Dermis microvascular lymphatic vessel endothelial cell (primary cell): ENCODE results near the gene LEP. TPM values are rescaled to one million over a fixed set of nuclear protein-coding genes. Genes with fewer than 3 reads are reported as not detected.
"Not testable (repeated sequence)": the region's sequence is repeated elsewhere in the genome, so short reads cannot be mapped to it uniquely, and the experiment has no call there.

Experiments used
- DNase-seq, 2 donors: peaks; one replicate each; pipeline versions ENCODE4 v3.0.0 to v3.0.0-alpha.2; 2010; ENCODE audit warnings: low read depth in 2 of 2
- total RNA-seq: library from RNA; depleted of rRNA; stranded (reverse); fragments of >200 nt; gene quantifications from 2 replicates; pipeline ENCODE4 v1.2.1, GENCODE V29; 2014

Gene LEP
- total RNA-seq, 1 donor from 2014 or later, result not detected

DNA sequence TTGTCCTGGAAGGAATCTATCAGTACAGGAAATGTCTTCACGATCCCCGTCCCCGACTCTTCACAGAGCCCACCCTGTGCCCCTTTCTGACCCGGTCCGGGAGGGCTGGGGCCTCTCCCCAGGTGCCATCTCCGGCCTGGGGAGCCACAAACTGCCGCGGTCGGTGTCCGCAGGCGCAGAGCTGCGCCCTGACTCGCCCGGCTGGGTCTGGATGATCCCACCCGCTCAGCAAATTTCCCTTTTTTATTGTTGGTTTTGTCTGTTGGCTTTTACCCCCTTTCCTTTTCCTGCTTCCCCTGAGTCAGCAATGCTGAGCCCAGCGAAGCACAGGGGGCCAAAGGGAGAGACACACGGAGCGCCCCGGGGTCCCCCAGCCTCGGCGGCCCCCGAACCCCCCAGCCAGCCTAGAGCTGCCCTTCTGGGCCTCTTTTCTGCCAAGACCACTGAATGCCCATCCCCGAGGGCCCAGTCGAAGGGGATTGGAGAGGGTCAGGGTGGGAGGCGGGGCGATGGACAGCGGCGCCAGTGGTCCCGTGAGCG is 30.9 kb downstream of the LEP start:
- DNase-seq, result no peak

- no peak for DNase-seq
Observed at GRCh38 chr7:128274246-128274883, 33.3 kb downstream of the LEP start.

GRCh38 chr7:128274884-128275603 is 34.0 kb downstream of the LEP start:
- DNase-seq, result no peak

- DNase-seq, result no peak
Observed at GRCh38 chr7:128275681-128276080, 34.6 kb downstream of the LEP start.

DNA sequence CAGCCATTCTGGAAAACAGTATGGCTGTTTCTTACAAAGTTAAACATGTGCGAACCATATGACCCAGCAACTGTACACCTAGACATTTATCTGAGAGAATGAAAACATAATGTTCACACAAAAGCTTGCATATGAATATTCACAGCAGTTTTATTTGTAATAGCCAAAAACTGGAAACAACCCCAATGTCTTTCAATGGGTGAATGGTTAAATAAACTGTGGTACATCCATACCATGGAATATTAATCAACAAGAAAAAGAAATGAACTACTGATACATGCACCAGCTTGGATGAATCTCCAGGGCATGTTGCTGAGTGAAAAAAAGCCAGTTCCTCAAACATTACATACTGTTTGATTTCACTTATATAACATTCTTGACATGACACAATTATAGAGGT is 37.3 kb downstream of the LEP start:
- DNase-seq, result no peak

DNA sequence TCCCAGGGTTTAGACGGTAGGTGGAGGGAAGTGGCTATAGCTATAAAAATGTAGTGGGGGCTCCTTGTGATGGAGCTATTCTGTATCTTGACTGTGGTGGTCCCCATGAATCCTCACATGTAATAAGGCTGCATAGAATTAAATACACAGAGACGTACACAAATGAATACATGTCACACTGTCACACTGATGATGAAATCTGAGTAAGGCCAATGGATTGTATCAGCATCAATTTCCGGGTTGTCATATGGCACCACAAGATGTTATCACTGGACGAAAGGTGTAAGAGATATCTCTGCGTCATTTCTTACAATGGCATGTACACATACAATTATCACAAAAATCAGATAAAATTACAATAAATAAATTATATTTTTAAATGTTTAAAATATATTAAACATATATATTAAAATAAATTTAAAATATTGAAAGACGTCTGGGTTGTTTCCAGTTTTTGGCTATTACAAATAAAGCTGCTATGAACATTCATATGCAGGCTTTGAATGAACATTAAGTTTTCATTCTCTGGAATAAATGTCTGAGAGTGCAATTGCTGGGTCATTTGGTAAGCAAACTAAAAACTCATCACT is 38.1 kb downstream of the LEP start:
- no peak for DNase-seq

GRCh38 chr7:128280451-128280850 is 39.4 kb downstream of the LEP start:
- not testable (repeated sequence) for DNase-seq

GRCh38 chr7:128281605-128282380 is 40.7 kb downstream of the LEP start:
- peak in 1 of 2 donors; percentile 5 for DNase-seq

DNA sequence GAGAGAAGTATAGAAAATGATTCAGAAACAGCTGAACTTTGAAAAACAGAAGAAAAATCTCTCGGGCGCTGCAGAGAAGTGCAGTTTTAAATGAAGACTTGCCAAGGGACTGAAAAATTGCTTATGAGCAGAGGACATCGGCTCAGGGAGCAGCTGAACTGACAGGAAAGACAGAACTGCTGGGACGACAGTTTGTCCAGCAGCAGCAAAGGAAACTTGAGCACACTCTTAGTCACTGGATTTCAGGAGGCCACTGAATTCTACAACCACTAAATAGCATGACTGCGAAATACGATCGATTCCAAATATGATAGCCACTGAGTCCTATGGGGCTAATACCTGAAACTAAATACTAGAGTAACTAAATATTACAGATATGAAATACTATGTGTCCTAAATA is 43.0 kb downstream of the LEP start:
- no peak for DNase-seq

GRCh38 chr7:128287556-128287955 is 46.5 kb downstream of the LEP start:
- DNase-seq, result no peak

GRCh38 chr7:128298004-128298403 is 56.9 kb downstream of the LEP start:
- DNase-seq, result not testable (repeated sequence)

- DNase-seq, result no peak
Observed at GRCh38 chr7:128299109-128299607, 58.1 kb downstream of the LEP start.

GRCh38 chr7:128302139-128302538 is 61.1 kb downstream of the LEP start:
- DNase-seq, result no peak

- DNase-seq, result no peak
Observed at GRCh38 chr7:128303133-128303532, 62.1 kb downstream of the LEP start.

GRCh38 chr7:128303643-128304042 is 62.6 kb downstream of the LEP start:
- no peak for DNase-seq

DNA sequence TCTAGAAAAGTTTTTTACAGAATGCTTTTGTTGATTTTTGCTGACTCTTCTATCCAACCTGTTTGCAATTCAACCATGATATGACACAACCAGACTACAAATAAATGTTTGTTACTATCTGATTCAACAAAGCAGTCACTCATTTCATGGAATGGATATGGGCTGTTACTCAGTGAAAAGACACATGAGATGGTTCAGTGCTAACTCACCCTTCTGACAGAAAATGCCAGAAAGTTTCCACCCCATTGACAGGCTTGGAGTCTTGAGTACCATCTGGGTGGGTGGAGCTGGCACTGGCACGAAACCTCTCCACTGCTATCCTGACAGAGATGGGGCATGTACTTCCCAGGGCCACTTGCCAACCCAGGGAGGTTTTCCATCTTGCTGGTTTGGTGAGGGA is 63.1 kb downstream of the LEP start:
- DNase-seq, result no peak

GRCh38 chr7:128307061-128307460 is 66.0 kb downstream of the LEP start:
- DNase-seq, result no peak
